H9 (cell line): Measurements from ENCODE around the gene SLC16A2. TPM values are rescaled to one million over a fixed set of nuclear protein-coding genes. Genes with fewer than 3 reads are reported as not detected.
A peak's percentile ranks its signal among the peaks of the same experiment; 100 is the strongest.

Experiments used
- DNase-seq: peaks from one replicate; pipeline ENCODE4 v3.0.0-alpha.2; 2017
- H2AFZ ChIP-seq: one replicate; pipeline ENCODE4 v1.6.1; 2013; ENCODE audit warnings: mild to moderate bottlenecking, low read length, control low read depth, moderate library complexity
- H2AK5ac ChIP-seq: 2 replicates; pipeline ENCODE4 v1.6.1; 2013; ENCODE audit warnings: low read length, control low read depth, mixed read lengths; ENCODE audit not compliant: insufficient read length
- H2BK120ac ChIP-seq: one replicate; pipeline ENCODE4 v1.6.1; 2013; ENCODE audit warnings: low read depth, mild to moderate bottlenecking, low read length, control low read depth, inconsistent platforms; ENCODE audit not compliant: poor library complexity, severe bottlenecking
- H2BK12ac ChIP-seq: 2 replicates; pipeline ENCODE4 v1.6.1; 2013; ENCODE audit warnings: low read length, control low read depth, mixed read lengths, low read depth; ENCODE audit not compliant: insufficient read length
- H2BK15ac ChIP-seq: 2 replicates; pipeline ENCODE4 v1.6.1; 2013; ENCODE audit warnings: low read depth, low read length, control low read depth
- H2BK20ac ChIP-seq: one replicate; pipeline ENCODE4 v1.6.1; 2013; ENCODE audit warnings: low read depth, mild to moderate bottlenecking, low read length, control low read depth, inconsistent platforms; ENCODE audit not compliant: poor library complexity, severe bottlenecking
- H2BK5ac ChIP-seq: 2 replicates; pipeline ENCODE4 v1.6.1; 2013; ENCODE audit warnings: low read length, control low read depth, mixed read lengths; ENCODE audit not compliant: insufficient read length
- H3K14ac ChIP-seq: 2 replicates; pipeline ENCODE4 v1.6.1; 2013; ENCODE audit warnings: low read length, control low read depth; ENCODE audit not compliant: insufficient read depth
- H3K18ac ChIP-seq: 2 replicates; pipeline ENCODE4 v1.6.1; 2013; ENCODE audit warnings: low read depth, mild to moderate bottlenecking, mixed read lengths, low read length, control low read depth; ENCODE audit not compliant: insufficient read length
- H3K23ac ChIP-seq: 2 replicates; pipeline ENCODE4 v1.6.1; 2013; ENCODE audit warnings: low read length, control low read depth, mixed read lengths, low read depth; ENCODE audit not compliant: insufficient read length
- H3K23me2 ChIP-seq: 2 replicates; pipeline ENCODE4 v1.6.1; 2013; ENCODE audit warnings: low read depth, mild to moderate bottlenecking, mixed read lengths, low read length, control low read depth; ENCODE audit not compliant: insufficient read length, poor library complexity, severe bottlenecking
- H3K27ac ChIP-seq: 2 replicates; pipeline ENCODE4 v1.5.1; 2013; ENCODE audit warnings: low read length, control low read depth, mixed read lengths, low read depth; ENCODE audit not compliant: insufficient read length
- H3K27me3 ChIP-seq: 2 replicates; pipeline ENCODE4 v1.6.1; 2013; ENCODE audit warnings: low read length, control low read depth, inconsistent platforms; ENCODE audit not compliant: insufficient read depth
- H3K4ac ChIP-seq: 2 replicates; pipeline ENCODE4 v1.6.1; 2013; ENCODE audit warnings: low read depth, mild to moderate bottlenecking, control low read depth, inconsistent platforms, low read length, moderate library complexity
- H3K4me1 ChIP-seq: 2 replicates; pipeline ENCODE4 v1.6.1; 2013; ENCODE audit warnings: low read length, control low read depth, inconsistent platforms; ENCODE audit not compliant: insufficient read depth
- H3K4me2 ChIP-seq: 2 replicates; pipeline ENCODE4 v1.6.1; 2013; ENCODE audit warnings: low read length, control low read depth, mixed read lengths; ENCODE audit not compliant: insufficient read length, insufficient read depth
- H3K56ac ChIP-seq: 2 replicates; pipeline ENCODE4 v1.6.1; 2013; ENCODE audit warnings: low read depth, mild to moderate bottlenecking, mixed read lengths, low read length, control low read depth; ENCODE audit not compliant: insufficient read length
- H3K79me1 ChIP-seq: 2 replicates; pipeline ENCODE4 v1.6.1; 2013; ENCODE audit warnings: low read depth, mild to moderate bottlenecking, moderate library complexity, low read length, control low read depth, inconsistent platforms; ENCODE audit not compliant: insufficient read depth, poor library complexity, severe bottlenecking
- H3K79me2 ChIP-seq: 2 replicates; pipeline ENCODE4 v1.6.1; 2013; ENCODE audit warnings: low read length, control low read depth, inconsistent platforms; ENCODE audit not compliant: insufficient read depth
- H3K9ac ChIP-seq: 2 replicates; pipeline ENCODE4 v1.6.1; 2013; ENCODE audit warnings: low read length, control low read depth, mixed read lengths; ENCODE audit not compliant: insufficient read length; ENCODE audit errors: extremely low read depth
- H3K9me3 ChIP-seq: one replicate; pipeline ENCODE4 v1.6.1; 2013; ENCODE audit warnings: low read depth, low read length, inconsistent platforms; ENCODE audit not compliant: control insufficient read depth
- H3T11ph ChIP-seq: one replicate; pipeline ENCODE4 v1.6.1; 2013; ENCODE audit warnings: mild to moderate bottlenecking, low read length, control low read depth, inconsistent platforms
- H4K20me1 ChIP-seq: one replicate; pipeline ENCODE4 v1.6.1; 2013; ENCODE audit not compliant: control insufficient read depth, insufficient read length, insufficient read depth
- H4K5ac ChIP-seq: 2 replicates; pipeline ENCODE4 v1.6.1; 2013; ENCODE audit warnings: low read depth, mild to moderate bottlenecking, mixed read lengths, low read length, control low read depth; ENCODE audit not compliant: insufficient read length
- H4K8ac ChIP-seq: replicated peaks from 2 replicates; pipeline ENCODE4 v1.6.1; 2013; ENCODE audit warnings: low read length, control low read depth, mixed read lengths, low read depth; ENCODE audit not compliant: insufficient read length
- H4K91ac ChIP-seq: 2 replicates; pipeline ENCODE4 v1.6.1; 2013; ENCODE audit warnings: low read depth, mild to moderate bottlenecking, moderate library complexity, mixed read lengths, low read length, control low read depth; ENCODE audit not compliant: insufficient read length
- H3K27ac Mint-ChIP-seq, 3 experiments: 2 replicates in 2 of 3; 3 replicates in 1 of 3; pipeline ENCODE4 v1.8.0; 2020 to 2021; ENCODE audit warnings: mixed read lengths in 3 of 3, mild to moderate bottlenecking in 1 of 3, moderate library complexity in 1 of 3
- H3K27me3 Mint-ChIP-seq: 2 replicates; pipeline ENCODE4 v1.8.0; 2021; ENCODE audit warnings: low read depth, mild to moderate bottlenecking, moderate library complexity, mixed read lengths
- H3K36me3 Mint-ChIP-seq, 3 experiments: 2 replicates in 2 of 3; 3 replicates in 1 of 3; pipeline ENCODE4 v1.8.0; 2020 to 2021; ENCODE audit warnings: low read depth in 3 of 3, mixed read lengths in 3 of 3; ENCODE audit not compliant: insufficient read depth in 1 of 3
- H3K4me1 Mint-ChIP-seq, 2 experiments: 2 replicates each; pipeline ENCODE4 v1.8.0; 2020; ENCODE audit warnings: mixed read lengths in 2 of 2
- H3K4me3 Mint-ChIP-seq, 2 experiments: 2 replicates in 1 of 2; 3 replicates in 1 of 2; pipeline ENCODE4 v1.8.0; 2020 to 2021; ENCODE audit warnings: mild to moderate bottlenecking in 2 of 2, mixed read lengths in 2 of 2, moderate library complexity in 1 of 2
- H3K9me3 Mint-ChIP-seq, 2 experiments: 2 replicates in 1 of 2; 3 replicates in 1 of 2; pipeline ENCODE4 v1.8.0; 2020; ENCODE audit warnings: mild to moderate bottlenecking in 2 of 2, mixed read lengths in 2 of 2, moderate library complexity in 1 of 2
- CTCF ChIP-seq: fragments of 200-600 bp; sonication (generic); conservative IDR thresholded peaks from 3 replicates; pipeline ENCODE4 v1.8.0; 2021; ENCODE audit warnings: antibody characterized with exemption, mild to moderate bottlenecking
- WGBS: extraction: QIAGEN DNeasy Blood & Tissue Kit; methylation state at CpG from one replicate; pipeline ENCODE4 v1.1.7; 2013; ENCODE audit warnings: missing lambda C conversion rate, low lambda C conversion rate, mixed read lengths; ENCODE audit not compliant: insufficient read length; ENCODE audit errors: extremely low coverage; 5-methylcytosine and 5-hydroxymethylcytosine counted together
- long read RNA-seq: library from polyadenylated mRNA; unstranded; transcript quantifications from one replicate; pipeline ENCODE4 v2.0.0, GENCODE V29; 2020
- total RNA-seq: library from RNA; stranded (reverse); gene quantifications from 2 replicates; pipeline ENCODE4 v1.2.1, GENCODE V29; 2021

SLC16A2 gene
- 16.5 and 17.1 TPM in 2 replicates for total RNA-seq
- long read RNA-seq, full-length matches to known transcripts: 13 of 23 reads
- long read RNA-seq, partial matches to known transcripts: 7 of 23 reads
- long read RNA-seq, other reads (novel, unspliced or antisense): 3 of 23 reads

- no peaks in the 10 kb centered on the region for H4K20me1 ChIP-seq
- no peak within 1 kb of the TSS for H3T11ph ChIP-seq
- H3K9me3 ChIP-seq: no peaks in the 10 kb centered on the region
- H3K4ac ChIP-seq: no peak within 1 kb of the TSS
- no peaks in the 10 kb centered on the region for H3K27me3 ChIP-seq
- Mint-ChIP-seq H3K27me3 (peaks cover 18% of the 10 kb centered on the region), H3K27ac (peak within 1 kb of the TSS in 2 of 3 experiments; percentile 24 to 90; a peak in 3 of 7 replicates), H3K9me3 (peaks cover 38 to 58% of the 10 kb centered on the region in 2 experiments), H3K4me3 (peak within 1 kb of the TSS; percentile 76 to 91), H3K4me1 (peaks cover 15 to 27% of the 10 kb centered on the region in 2 experiments), H3K36me3 (peaks cover 0 to 7% (median 0%) of the 10 kb centered on the region in 3 experiments; a peak in 5 of 7 replicates)
- H3K4me1 ChIP-seq: no peaks in the 10 kb centered on the region
- H2BK120ac ChIP-seq: no peak within 1 kb of the TSS
- peaks cover 24% of the 10 kb centered on the region for H3K23me2 ChIP-seq
- no peaks in the 10 kb centered on the region for H3K79me1 ChIP-seq
- H3K18ac ChIP-seq: peak within 1 kb of the TSS; percentile 53
- peak within 1 kb of the TSS; percentile 41 for H3K9ac ChIP-seq
- H3K4me2 ChIP-seq: peak within 1 kb of the TSS; percentile 76
- H2AK5ac ChIP-seq: no peak within 1 kb of the TSS
- H2BK15ac ChIP-seq: no peak within 1 kb of the TSS
- no peak within 1 kb of the TSS for H3K23ac ChIP-seq
- H3K56ac ChIP-seq: no peak within 1 kb of the TSS
- no peak within 1 kb of the TSS for H2BK5ac ChIP-seq
- H2BK12ac ChIP-seq: no peak within 1 kb of the TSS
- H3K27ac ChIP-seq: no peak within 1 kb of the TSS
- H4K91ac ChIP-seq: no peak within 1 kb of the TSS
- no peak within 1 kb of the TSS for H4K5ac ChIP-seq
- no CpG with 5 or more reads among the region's 33 CpGs for WGBS
- peak; percentile 69 for DNase-seq
- no peak within 1 kb of the TSS for H4K8ac ChIP-seq
- H3K14ac ChIP-seq: peak within 1 kb of the TSS; percentile 59
- H3K79me2 ChIP-seq: no peaks in the 10 kb centered on the region
- H2AFZ ChIP-seq: no peak within 1 kb of the TSS
- no peak for TF ChIP-seq CTCF
- H2BK20ac ChIP-seq: no peak within 1 kb of the TSS
Measured at GRCh38 chrX:74421036-74421739, at the start of gene SLC16A2. Gene SLC16A2 (plus strand): TSS chrX:74421493. CDS start chrX:74421638, 145 bp downstream.
